ENCODE measurements around the gene KIF16B.

KIF16B gene

GRCh38 chr20:16381444-16381843 is 191.8 kb downstream of the KIF16B start:
- H3K27ac ChIP-seq = no peak overlapping the region
- no peak for TF ChIP-seq CTCF (conservative IDR thresholded peaks at IDR 0.05)

- no peak for TF ChIP-seq CTCF (conservative IDR thresholded peaks at IDR 0.05)
These were observed 194.4 kb downstream of the KIF16B start for GRCh38 chr20:16378712-16379370.

DNA sequence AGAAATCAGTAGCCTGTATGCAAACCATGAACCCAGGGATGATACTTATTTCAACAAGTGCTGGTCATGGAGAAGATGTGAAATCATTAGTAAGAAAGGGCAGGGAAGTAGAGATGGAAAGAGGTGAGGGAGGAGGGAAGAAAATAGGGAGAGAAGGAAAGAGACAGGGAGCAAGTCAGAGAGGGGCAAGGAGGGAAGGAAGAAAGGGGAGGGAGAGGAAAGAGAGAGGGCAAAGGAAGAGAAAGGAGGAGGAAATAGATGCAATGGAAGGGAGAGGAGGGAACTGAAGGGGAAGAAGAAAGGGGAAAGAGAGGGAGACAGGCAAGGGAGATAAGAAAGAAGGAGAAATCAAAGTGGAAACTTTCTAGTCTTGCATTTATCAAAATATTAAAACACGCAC is 195.1 kb downstream of the KIF16B start:
- TF ChIP-seq CTCF (conservative IDR thresholded peaks at IDR 0.05) = no peak
- H3K27ac ChIP-seq = no peak overlapping the region

More at GRCh38 chr20:16378712-16379370, 194.4 kb downstream of the KIF16B start:
- no peak overlapping the region for H3K27ac ChIP-seq

- no peak overlapping the region for H3K27ac ChIP-seq
- no peak for TF ChIP-seq CTCF (conservative IDR thresholded peaks at IDR 0.05)
These were observed 203.8 kb downstream of the KIF16B start for GRCh38 chr20:16369441-16369840.

DNA sequence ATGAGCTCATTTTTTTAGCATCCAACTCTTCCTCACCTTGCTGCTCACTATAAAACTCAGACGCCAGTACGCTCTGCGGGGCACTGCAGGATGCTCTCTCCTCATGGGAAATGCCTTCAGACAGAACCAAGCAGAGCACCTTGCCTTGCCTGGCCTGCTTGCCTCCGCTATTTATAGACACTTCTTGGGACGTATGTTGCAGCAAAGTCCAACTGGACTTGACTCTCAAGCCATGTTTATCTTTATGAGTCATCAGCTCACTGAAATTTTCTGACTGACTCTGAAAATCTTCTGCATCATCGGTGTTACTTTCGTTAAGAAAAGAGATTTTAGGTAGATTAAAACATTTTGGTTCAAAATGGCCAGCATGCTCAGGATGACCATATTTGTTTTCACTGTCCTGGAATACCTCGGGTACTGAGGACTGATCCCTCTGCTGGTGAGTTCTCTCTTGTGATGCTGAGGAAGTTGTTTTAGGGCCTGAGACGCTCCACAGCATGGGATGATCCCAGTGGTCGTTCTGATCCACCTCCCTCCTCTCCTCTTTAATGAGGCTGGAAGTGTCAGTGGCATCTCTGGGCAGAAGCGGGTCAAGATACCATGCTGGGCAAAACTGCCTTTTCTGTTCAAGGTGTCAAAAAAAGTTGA is 204.5 kb downstream of the KIF16B start:
- TF ChIP-seq CTCF (conservative IDR thresholded peaks at IDR 0.05) = no peak
- no peak overlapping the region for H3K27ac ChIP-seq

GRCh38 chr20:16367948-16368560 is 205.2 kb downstream of the KIF16B start:
- no peak overlapping the region for H3K27ac ChIP-seq
- no peak for TF ChIP-seq CTCF (conservative IDR thresholded peaks at IDR 0.05)

- no peak for TF ChIP-seq CTCF (conservative IDR thresholded peaks at IDR 0.05)
- H3K27ac ChIP-seq = no peak overlapping the region
These were observed 206.7 kb downstream of the KIF16B start for GRCh38 chr20:16366529-16366928.
